ENCODE measurements around the gene ZNF648.
"Not testable (repeated sequence)": the region's sequence is repeated elsewhere in the genome, so short reads cannot be mapped to it uniquely, and the experiment has no call there.

The ZNF648 gene

GRCh38 chr1:182015360-182015759 lies 46.2 kb downstream of the ZNF648 start:
- DNase-seq, result no peak

GRCh38 chr1:182010800-182011370 lies 50.6 kb downstream of the ZNF648 start:
- not testable (repeated sequence) for DNase-seq

- not testable (repeated sequence) for DNase-seq
Measured at GRCh38 chr1:182005398-182005797, 56.1 kb downstream of the ZNF648 start.

GRCh38 chr1:182004601-182005000 lies 56.9 kb downstream of the ZNF648 start:
- DNase-seq, result no peak
